NCI-H345 (cell line): ENCODE data around the gene PIK3R6.
A peak's percentile ranks its signal among the peaks of the same experiment; 100 is the strongest.

Experiments used
- DNase-seq: peaks from one replicate; lab custom pipeline; 2025; lab: John Stamatoyannopoulos, UW

The PIK3R6 gene

GRCh38 chr17:8867361-8867981 is at the start of gene PIK3R6:
Gene PIK3R6, minus strand, starts transcription at chr17:8867674. Its CDS starts 17,880 bp downstream, at chr17:8849794.
- no peak for DNase-seq

- no peak for DNase-seq
These were observed 49.0 kb upstream of the PIK3R6 start for GRCh38 chr17:8916466-8916865.

- no peak for DNase-seq
These were observed 47.1 kb upstream of the PIK3R6 start for GRCh38 chr17:8914554-8914953.

- no peak for DNase-seq
These were observed 46.4 kb upstream of the PIK3R6 start for GRCh38 chr17:8913879-8914278.

GRCh38 chr17:8913091-8913490 is 45.6 kb upstream of the PIK3R6 start:
- no peak for DNase-seq

- DNase-seq, result no peak
These were observed 44.9 kb upstream of the PIK3R6 start for GRCh38 chr17:8912084-8912981.

- DNase-seq, result no peak
These were observed 43.6 kb upstream of the PIK3R6 start for GRCh38 chr17:8910969-8911604.

- DNase-seq, result no peak
These were observed 42.3 kb upstream of the PIK3R6 start for GRCh38 chr17:8909586-8910270.

- no peak for DNase-seq
These were observed 37.9 kb upstream of the PIK3R6 start for GRCh38 chr17:8905331-8905730.

GRCh38 chr17:8904686-8905085 is 37.2 kb upstream of the PIK3R6 start:
- no peak for DNase-seq

GRCh38 chr17:8904201-8904600 is 36.7 kb upstream of the PIK3R6 start:
- no peak for DNase-seq

GRCh38 chr17:8900626-8901585 is 33.4 kb upstream of the PIK3R6 start:
- no peak for DNase-seq

- DNase-seq, result no peak
These were observed 32.7 kb upstream of the PIK3R6 start for GRCh38 chr17:8900207-8900606.

- DNase-seq, result no peak
These were observed 31.2 kb upstream of the PIK3R6 start for GRCh38 chr17:8898636-8899035.

GRCh38 chr17:8898126-8898525 is 30.7 kb upstream of the PIK3R6 start:
- DNase-seq, result no peak

GRCh38 chr17:8896641-8897635 is 29.5 kb upstream of the PIK3R6 start:
- DNase-seq, result no peak

- DNase-seq, result no peak
These were observed 28.6 kb upstream of the PIK3R6 start for GRCh38 chr17:8896087-8896486.

GRCh38 chr17:8894673-8895578 is 27.5 kb upstream of the PIK3R6 start:
- DNase-seq, result peak; percentile 45

GRCh38 chr17:8894202-8894671 is 26.8 kb upstream of the PIK3R6 start:
- DNase-seq, result no peak
